ENCODE measurements around the gene ADAM12. TPM values are rescaled to one million over a fixed set of nuclear protein-coding genes. Genes with fewer than 3 reads are reported as not detected.

ADAM12 gene
- total and polyA plus RNA-seq, 2 of the 13 experiments (the other 11 are each of a cell fraction or from before 2014, with no cell fraction given), result not detected

DNA sequence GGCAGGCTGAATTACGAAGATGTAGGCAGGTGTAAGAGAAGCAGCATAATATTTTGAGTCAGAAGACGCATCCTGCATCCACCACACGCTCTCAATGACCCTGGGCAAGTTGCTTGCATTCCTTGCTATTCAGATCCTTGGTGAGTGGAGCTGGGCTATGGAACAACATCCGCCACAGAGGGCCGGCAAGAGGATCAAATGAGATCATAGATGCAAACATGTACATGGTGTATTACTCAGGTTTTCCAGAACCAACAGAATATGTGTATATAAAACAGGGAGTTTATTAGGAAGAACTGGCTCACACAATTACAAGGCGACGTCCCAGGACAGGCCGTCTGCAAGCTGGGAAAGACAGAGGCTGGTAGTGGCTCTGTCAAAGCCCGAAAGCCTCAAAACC is 51.5 kb downstream of the ADAM12 start (continued):
- TF ChIP-seq, protein P1, sequence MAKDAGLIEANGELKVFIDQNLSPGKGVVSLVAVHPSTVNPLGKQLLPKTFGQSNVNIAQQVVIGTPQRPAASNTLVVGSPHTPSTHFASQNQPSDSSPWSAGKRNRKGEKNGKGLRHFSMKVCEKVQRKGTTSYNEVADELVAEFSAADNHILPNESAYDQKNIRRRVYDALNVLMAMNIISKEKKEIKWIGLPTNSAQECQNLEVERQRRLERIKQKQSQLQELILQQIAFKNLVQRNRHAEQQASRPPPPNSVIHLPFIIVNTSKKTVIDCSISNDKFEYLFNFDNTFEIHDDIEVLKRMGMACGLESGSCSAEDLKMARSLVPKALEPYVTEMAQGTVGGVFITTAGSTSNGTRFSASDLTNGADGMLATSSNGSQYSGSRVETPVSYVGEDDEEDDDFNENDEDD (CRISPR knock-in tag; IDR thresholded peaks at IDR 0.05; ENCODE audit: borderline replicate concordance), result no peak
- TF ChIP-seq WIZ (CRISPR knock-in tag; IDR thresholded peaks at IDR 0.05) (no peak), ZNF234 (CRISPR knock-in tag; conservative IDR thresholded peaks at IDR 0.05) (no peak), REST (IDR thresholded peaks at IDR 0.05; ENCODE audit: borderline replicate concordance in 1 of 2, low read depth in 1 of 2, low read length in 2 of 2) (no peak), GZF1 (CRISPR knock-in tag; IDR thresholded peaks at IDR 0.05) (no peak), KLF13 (CRISPR knock-in tag; IDR thresholded peaks at IDR 0.05) (no peak), SYNCRIP (IDR thresholded peaks at IDR 0.05; ENCODE audit: insufficient read depth, low read depth, low read length) (no peak), PLRG1 (conservative IDR thresholded peaks at IDR 0.05) (no peak), ZNF441 (CRISPR knock-in tag; IDR thresholded peaks at IDR 0.05; ENCODE audit: borderline replicate concordance) (no peak)
- TF ChIP-seq, protein P2, sequence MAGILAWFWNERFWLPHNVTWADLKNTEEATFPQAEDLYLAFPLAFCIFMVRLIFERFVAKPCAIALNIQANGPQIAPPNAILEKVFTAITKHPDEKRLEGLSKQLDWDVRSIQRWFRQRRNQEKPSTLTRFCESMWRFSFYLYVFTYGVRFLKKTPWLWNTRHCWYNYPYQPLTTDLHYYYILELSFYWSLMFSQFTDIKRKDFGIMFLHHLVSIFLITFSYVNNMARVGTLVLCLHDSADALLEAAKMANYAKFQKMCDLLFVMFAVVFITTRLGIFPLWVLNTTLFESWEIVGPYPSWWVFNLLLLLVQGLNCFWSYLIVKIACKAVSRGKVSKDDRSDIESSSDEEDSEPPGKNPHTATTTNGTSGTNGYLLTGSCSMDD (CRISPR knock-in tag; IDR thresholded peaks at IDR 0.05), result no peak
